H9 (cell line): ENCODE results near the gene SECISBP2. TPM values are rescaled to one million over a fixed set of nuclear protein-coding genes. Genes with fewer than 3 reads are reported as not detected.

Source experiments
- DNase-seq: peaks from one replicate; pipeline ENCODE4 v3.0.0-alpha.2; 2017
- H2AFZ ChIP-seq: one replicate; pipeline ENCODE4 v1.6.1; 2013; ENCODE audit warnings: mild to moderate bottlenecking, low read length, control low read depth, moderate library complexity
- H2AK5ac ChIP-seq: 2 replicates; pipeline ENCODE4 v1.6.1; 2013; ENCODE audit warnings: low read length, control low read depth, mixed read lengths; ENCODE audit not compliant: insufficient read length
- H2BK120ac ChIP-seq: one replicate; pipeline ENCODE4 v1.6.1; 2013; ENCODE audit warnings: low read depth, mild to moderate bottlenecking, low read length, control low read depth, inconsistent platforms; ENCODE audit not compliant: poor library complexity, severe bottlenecking
- H2BK12ac ChIP-seq: 2 replicates; pipeline ENCODE4 v1.6.1; 2013; ENCODE audit warnings: low read length, control low read depth, mixed read lengths, low read depth; ENCODE audit not compliant: insufficient read length
- H2BK15ac ChIP-seq: 2 replicates; pipeline ENCODE4 v1.6.1; 2013; ENCODE audit warnings: low read depth, low read length, control low read depth
- H2BK20ac ChIP-seq: one replicate; pipeline ENCODE4 v1.6.1; 2013; ENCODE audit warnings: low read depth, mild to moderate bottlenecking, low read length, control low read depth, inconsistent platforms; ENCODE audit not compliant: poor library complexity, severe bottlenecking
- H2BK5ac ChIP-seq: 2 replicates; pipeline ENCODE4 v1.6.1; 2013; ENCODE audit warnings: low read length, control low read depth, mixed read lengths; ENCODE audit not compliant: insufficient read length
- H3K14ac ChIP-seq: 2 replicates; pipeline ENCODE4 v1.6.1; 2013; ENCODE audit warnings: low read length, control low read depth; ENCODE audit not compliant: insufficient read depth
- H3K18ac ChIP-seq: 2 replicates; pipeline ENCODE4 v1.6.1; 2013; ENCODE audit warnings: low read depth, mild to moderate bottlenecking, mixed read lengths, low read length, control low read depth; ENCODE audit not compliant: insufficient read length
- H3K23ac ChIP-seq: 2 replicates; pipeline ENCODE4 v1.6.1; 2013; ENCODE audit warnings: low read length, control low read depth, mixed read lengths, low read depth; ENCODE audit not compliant: insufficient read length
- H3K23me2 ChIP-seq: 2 replicates; pipeline ENCODE4 v1.6.1; 2013; ENCODE audit warnings: low read depth, mild to moderate bottlenecking, mixed read lengths, low read length, control low read depth; ENCODE audit not compliant: insufficient read length, poor library complexity, severe bottlenecking
- H3K27ac ChIP-seq: 2 replicates; pipeline ENCODE4 v1.5.1; 2013; ENCODE audit warnings: low read length, control low read depth, mixed read lengths, low read depth; ENCODE audit not compliant: insufficient read length
- H3K27me3 ChIP-seq: 2 replicates; pipeline ENCODE4 v1.6.1; 2013; ENCODE audit warnings: low read length, control low read depth, inconsistent platforms; ENCODE audit not compliant: insufficient read depth
- H3K4ac ChIP-seq: 2 replicates; pipeline ENCODE4 v1.6.1; 2013; ENCODE audit warnings: low read depth, mild to moderate bottlenecking, control low read depth, inconsistent platforms, low read length, moderate library complexity
- H3K4me1 ChIP-seq: 2 replicates; pipeline ENCODE4 v1.6.1; 2013; ENCODE audit warnings: low read length, control low read depth, inconsistent platforms; ENCODE audit not compliant: insufficient read depth
- H3K4me2 ChIP-seq: 2 replicates; pipeline ENCODE4 v1.6.1; 2013; ENCODE audit warnings: low read length, control low read depth, mixed read lengths; ENCODE audit not compliant: insufficient read length, insufficient read depth
- H3K56ac ChIP-seq: 2 replicates; pipeline ENCODE4 v1.6.1; 2013; ENCODE audit warnings: low read depth, mild to moderate bottlenecking, mixed read lengths, low read length, control low read depth; ENCODE audit not compliant: insufficient read length
- H3K79me1 ChIP-seq: 2 replicates; pipeline ENCODE4 v1.6.1; 2013; ENCODE audit warnings: low read depth, mild to moderate bottlenecking, moderate library complexity, low read length, control low read depth, inconsistent platforms; ENCODE audit not compliant: insufficient read depth, poor library complexity, severe bottlenecking
- H3K79me2 ChIP-seq: 2 replicates; pipeline ENCODE4 v1.6.1; 2013; ENCODE audit warnings: low read length, control low read depth, inconsistent platforms; ENCODE audit not compliant: insufficient read depth
- H3K9ac ChIP-seq: 2 replicates; pipeline ENCODE4 v1.6.1; 2013; ENCODE audit warnings: low read length, control low read depth, mixed read lengths; ENCODE audit not compliant: insufficient read length; ENCODE audit errors: extremely low read depth
- H3K9me3 ChIP-seq: one replicate; pipeline ENCODE4 v1.6.1; 2013; ENCODE audit warnings: low read depth, low read length, inconsistent platforms; ENCODE audit not compliant: control insufficient read depth
- H3T11ph ChIP-seq: one replicate; pipeline ENCODE4 v1.6.1; 2013; ENCODE audit warnings: mild to moderate bottlenecking, low read length, control low read depth, inconsistent platforms
- H4K20me1 ChIP-seq: one replicate; pipeline ENCODE4 v1.6.1; 2013; ENCODE audit not compliant: control insufficient read depth, insufficient read length, insufficient read depth
- H4K5ac ChIP-seq: 2 replicates; pipeline ENCODE4 v1.6.1; 2013; ENCODE audit warnings: low read depth, mild to moderate bottlenecking, mixed read lengths, low read length, control low read depth; ENCODE audit not compliant: insufficient read length
- H4K8ac ChIP-seq: replicated peaks from 2 replicates; pipeline ENCODE4 v1.6.1; 2013; ENCODE audit warnings: low read length, control low read depth, mixed read lengths, low read depth; ENCODE audit not compliant: insufficient read length
- H4K91ac ChIP-seq: 2 replicates; pipeline ENCODE4 v1.6.1; 2013; ENCODE audit warnings: low read depth, mild to moderate bottlenecking, moderate library complexity, mixed read lengths, low read length, control low read depth; ENCODE audit not compliant: insufficient read length
- H3K27ac Mint-ChIP-seq, 3 experiments: 2 replicates in 2 of 3; 3 replicates in 1 of 3; pipeline ENCODE4 v1.8.0; 2020 to 2021; ENCODE audit warnings: mixed read lengths in 3 of 3, mild to moderate bottlenecking in 1 of 3, moderate library complexity in 1 of 3
- H3K27me3 Mint-ChIP-seq: 2 replicates; pipeline ENCODE4 v1.8.0; 2021; ENCODE audit warnings: low read depth, mild to moderate bottlenecking, moderate library complexity, mixed read lengths
- H3K36me3 Mint-ChIP-seq, 3 experiments: 2 replicates in 2 of 3; 3 replicates in 1 of 3; pipeline ENCODE4 v1.8.0; 2020 to 2021; ENCODE audit warnings: low read depth in 3 of 3, mixed read lengths in 3 of 3; ENCODE audit not compliant: insufficient read depth in 1 of 3
- H3K4me1 Mint-ChIP-seq, 2 experiments: 2 replicates each; pipeline ENCODE4 v1.8.0; 2020; ENCODE audit warnings: mixed read lengths in 2 of 2
- H3K4me3 Mint-ChIP-seq, 2 experiments: 2 replicates in 1 of 2; 3 replicates in 1 of 2; pipeline ENCODE4 v1.8.0; 2020 to 2021; ENCODE audit warnings: mild to moderate bottlenecking in 2 of 2, mixed read lengths in 2 of 2, moderate library complexity in 1 of 2
- H3K9me3 Mint-ChIP-seq, 2 experiments: 2 replicates in 1 of 2; 3 replicates in 1 of 2; pipeline ENCODE4 v1.8.0; 2020; ENCODE audit warnings: mild to moderate bottlenecking in 2 of 2, mixed read lengths in 2 of 2, moderate library complexity in 1 of 2
- total RNA-seq: library from RNA; stranded (reverse); gene quantifications from 2 replicates; pipeline ENCODE4 v1.2.1, GENCODE V29; 2021
- TF ChIP-seq, protein P1 (sequence below): fragments of 200-600 bp; sonication (generic); conservative IDR thresholded peaks from 3 replicates; pipeline ENCODE4 v1.8.0; 2021; ENCODE audit warnings: antibody characterized with exemption, mild to moderate bottlenecking

Gene SECISBP2
- total RNA-seq, 1 experiment from 2014 or later = 62.7 TPM

DNA sequence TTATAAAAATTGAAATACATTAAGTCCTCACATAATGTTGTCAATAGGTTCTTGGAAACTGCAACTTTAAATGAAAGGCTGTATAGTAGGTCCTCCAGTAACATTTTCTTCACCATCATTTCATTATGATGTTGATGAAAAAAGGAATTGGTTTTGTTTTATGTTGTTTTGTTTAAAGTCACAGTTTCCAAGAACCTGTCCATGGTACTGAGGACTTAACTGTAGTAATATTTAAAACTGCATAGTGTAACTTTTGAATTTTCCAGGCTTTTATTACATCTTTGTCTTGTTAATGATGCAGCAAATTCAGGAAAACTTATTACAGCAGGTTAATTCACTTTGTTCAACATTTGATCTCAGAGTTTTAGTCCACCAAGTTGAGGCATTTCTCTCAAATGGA lies 11.6 kb downstream of the SECISBP2 start:
- H3K79me1 ChIP-seq = peaks cover 2% of the 10 kb centered on the region
- H3K18ac ChIP-seq = no peak overlapping the region
- H3K4me1 ChIP-seq = no peaks in the 10 kb centered on the region
- H2BK20ac ChIP-seq = no peak overlapping the region
- Mint-ChIP-seq H3K4me3 (no peak overlapping the region), H3K36me3 (peaks cover 35 to 84% (median 70%) of the 10 kb centered on the region in 3 experiments; a peak in 6 of 7 replicates), H3K4me1 (no peaks in the 10 kb centered on the region), H3K9me3 (no peaks in the 10 kb centered on the region), H3K27me3 (no peaks in the 10 kb centered on the region), H3K27ac (no peak overlapping the region)
- H3T11ph ChIP-seq = no peak overlapping the region
- no peak overlapping the region for H2AK5ac ChIP-seq
- H4K20me1 ChIP-seq = no peaks in the 10 kb centered on the region
- H4K5ac ChIP-seq = no peak overlapping the region
- TF ChIP-seq, protein P1, sequence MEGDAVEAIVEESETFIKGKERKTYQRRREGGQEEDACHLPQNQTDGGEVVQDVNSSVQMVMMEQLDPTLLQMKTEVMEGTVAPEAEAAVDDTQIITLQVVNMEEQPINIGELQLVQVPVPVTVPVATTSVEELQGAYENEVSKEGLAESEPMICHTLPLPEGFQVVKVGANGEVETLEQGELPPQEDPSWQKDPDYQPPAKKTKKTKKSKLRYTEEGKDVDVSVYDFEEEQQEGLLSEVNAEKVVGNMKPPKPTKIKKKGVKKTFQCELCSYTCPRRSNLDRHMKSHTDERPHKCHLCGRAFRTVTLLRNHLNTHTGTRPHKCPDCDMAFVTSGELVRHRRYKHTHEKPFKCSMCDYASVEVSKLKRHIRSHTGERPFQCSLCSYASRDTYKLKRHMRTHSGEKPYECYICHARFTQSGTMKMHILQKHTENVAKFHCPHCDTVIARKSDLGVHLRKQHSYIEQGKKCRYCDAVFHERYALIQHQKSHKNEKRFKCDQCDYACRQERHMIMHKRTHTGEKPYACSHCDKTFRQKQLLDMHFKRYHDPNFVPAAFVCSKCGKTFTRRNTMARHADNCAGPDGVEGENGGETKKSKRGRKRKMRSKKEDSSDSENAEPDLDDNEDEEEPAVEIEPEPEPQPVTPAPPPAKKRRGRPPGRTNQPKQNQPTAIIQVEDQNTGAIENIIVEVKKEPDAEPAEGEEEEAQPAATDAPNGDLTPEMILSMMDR = no peak
- H3K79me2 ChIP-seq = no peaks in the 10 kb centered on the region
- no peak overlapping the region for H2BK15ac ChIP-seq
- H3K23me2 ChIP-seq = no peaks in the 10 kb centered on the region
- no peak overlapping the region for H2BK120ac ChIP-seq
- no peaks in the 10 kb centered on the region for H3K9me3 ChIP-seq
- H3K4me2 ChIP-seq = no peak overlapping the region
- H3K56ac ChIP-seq = no peak overlapping the region
- H2BK12ac ChIP-seq = no peak overlapping the region
- H2BK5ac ChIP-seq = no peak overlapping the region
- H3K14ac ChIP-seq = no peak overlapping the region
- H3K4ac ChIP-seq = no peak overlapping the region
- no peak overlapping the region for H3K27ac ChIP-seq
- no peak overlapping the region for H3K9ac ChIP-seq
- no peak overlapping the region for H2AFZ ChIP-seq
- no peak for DNase-seq
- no peak overlapping the region for H4K8ac ChIP-seq
- no peaks in the 10 kb centered on the region for H3K27me3 ChIP-seq
- H4K91ac ChIP-seq = no peak overlapping the region
- no peak overlapping the region for H3K23ac ChIP-seq
